VCaP (cell line): ENCODE results near the gene CFAP251.

ENCODE experiments used
- H3K27ac ChIP-seq: fragments of 450-650 bp; 2 replicates; pipeline ENCODE4 v1.5.1; 2017
- CTCF ChIP-seq: fragments of 450-650 bp; conservative IDR thresholded peaks from 2 replicates; pipeline ENCODE4 v1.5.1; 2017; ENCODE audit warnings: mild to moderate bottlenecking, moderate library complexity

Gene CFAP251

GRCh38 chr12:122042910-122043309 lies 124.5 kb downstream of the CFAP251 start:
- H3K27ac ChIP-seq = no peak overlapping the region
- TF ChIP-seq CTCF = no peak

- no peak overlapping the region for H3K27ac ChIP-seq
These were observed 125.1 kb downstream of the CFAP251 start for GRCh38 chr12:122043476-122043875.

GRCh38 chr12:122045262-122045661 lies 126.9 kb downstream of the CFAP251 start:
- TF ChIP-seq CTCF = no peak
- no peak overlapping the region for H3K27ac ChIP-seq

More at GRCh38 chr12:122043476-122043875, 125.1 kb downstream of the CFAP251 start:
- TF ChIP-seq CTCF = no peak

- TF ChIP-seq CTCF = no peak
- no peak overlapping the region for H3K27ac ChIP-seq
These were observed 127.8 kb downstream of the CFAP251 start for GRCh38 chr12:122046145-122046544.

- H3K27ac ChIP-seq = no peak overlapping the region
- no peak for TF ChIP-seq CTCF
These were observed 129.8 kb downstream of the CFAP251 start for GRCh38 chr12:122048151-122048550.

GRCh38 chr12:122049827-122050226 lies 131.4 kb downstream of the CFAP251 start:
- H3K27ac ChIP-seq = no peak overlapping the region
- TF ChIP-seq CTCF = no peak

- no peak for TF ChIP-seq CTCF
- H3K27ac ChIP-seq = no peak overlapping the region; the same call in 1 of the 2 replicates
These were observed 132.3 kb downstream of the CFAP251 start for GRCh38 chr12:122050706-122051105.
